RWPE2 (cell line): ENCODE data around the gene BMP7.
A peak's percentile ranks its signal among the peaks of the same experiment; 100 is the strongest.

Source experiments
- ATAC-seq: fragments of 200-7000 bp; cut with Tn5 transposase; 3 replicates; pipeline ENCODE4 v1.9.1; 2021; ENCODE audit warnings: low read depth
- DNase-seq: peaks from one replicate; pipeline ENCODE4 v3.0.0-alpha.2; 2020; ENCODE audit warnings: low spot score
- H3K27ac ChIP-seq: fragments of 450-650 bp; 2 replicates; pipeline ENCODE4 v1.5.1; 2017; ENCODE audit warnings: mild to moderate bottlenecking; ENCODE audit not compliant: poor library complexity, severe bottlenecking
- H3K27me3 ChIP-seq: fragments of 250-450 bp; sonication (Bioruptor Pico); 2 replicates; pipeline ENCODE4 v1.5.1; 2021; ENCODE audit warnings: mild to moderate bottlenecking, moderate library complexity; ENCODE audit not compliant: insufficient read depth, poor library complexity, severe bottlenecking
- H3K36me3 ChIP-seq: fragments of 250-450 bp; sonication (Bioruptor Pico); 2 replicates; pipeline ENCODE4 v1.5.1; 2020; ENCODE audit warnings: low read depth, mild to moderate bottlenecking, moderate library complexity
- H3K4me1 ChIP-seq: fragments of 250-450 bp; sonication (Bioruptor Pico); 2 replicates; pipeline ENCODE4 v1.5.1; 2021; ENCODE audit warnings: mild to moderate bottlenecking, moderate library complexity; ENCODE audit not compliant: insufficient read depth, poor library complexity, severe bottlenecking
- H3K4me3 ChIP-seq: fragments of 250-450 bp; sonication (Bioruptor Pico); 2 replicates; pipeline ENCODE4 v1.5.1; 2021; ENCODE audit warnings: mild to moderate bottlenecking, moderate library complexity; ENCODE audit not compliant: severe bottlenecking
- H3K9me3 ChIP-seq: fragments of 250-450 bp; sonication (Bioruptor Pico); 2 replicates; pipeline ENCODE4 v1.5.1; 2021; ENCODE audit warnings: mild to moderate bottlenecking, moderate library complexity; ENCODE audit not compliant: severe bottlenecking
- TF ChIP-seq, protein P1 (sequence below): fragments of 450-650 bp; IDR thresholded peaks from one replicate; pipeline ENCODE4 v1.5.1; 2017; ENCODE audit warnings: mild to moderate bottlenecking, moderate library complexity; ENCODE audit not compliant: poor library complexity, severe bottlenecking

The BMP7 gene

DNA sequence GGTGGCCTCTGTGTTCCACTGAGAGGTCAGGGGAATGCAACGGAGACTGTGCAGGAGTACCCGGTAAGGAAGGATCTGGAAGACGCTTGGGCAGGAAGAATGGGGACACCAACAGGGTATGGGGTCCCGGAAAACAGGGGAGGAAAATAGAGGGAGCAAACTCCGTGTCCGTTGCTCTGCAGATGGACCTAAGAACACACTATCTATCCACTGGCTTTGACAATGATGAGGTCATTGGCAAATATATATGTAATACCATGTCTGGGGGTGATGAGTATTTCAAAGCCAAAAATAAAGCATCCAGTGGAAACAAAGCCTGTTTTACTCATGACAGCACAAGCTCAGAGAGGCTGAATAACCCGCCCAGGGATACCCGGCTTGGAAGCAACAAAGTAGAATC is 80.2 kb downstream of the BMP7 start:
- no peaks in the 10 kb centered on the region for H3K27me3 ChIP-seq
- H3K36me3 ChIP-seq = no peaks in the 10 kb centered on the region
- H3K9me3 ChIP-seq = no peaks in the 10 kb centered on the region
- H3K27ac ChIP-seq = no peak overlapping the region
- TF ChIP-seq, protein P1, sequence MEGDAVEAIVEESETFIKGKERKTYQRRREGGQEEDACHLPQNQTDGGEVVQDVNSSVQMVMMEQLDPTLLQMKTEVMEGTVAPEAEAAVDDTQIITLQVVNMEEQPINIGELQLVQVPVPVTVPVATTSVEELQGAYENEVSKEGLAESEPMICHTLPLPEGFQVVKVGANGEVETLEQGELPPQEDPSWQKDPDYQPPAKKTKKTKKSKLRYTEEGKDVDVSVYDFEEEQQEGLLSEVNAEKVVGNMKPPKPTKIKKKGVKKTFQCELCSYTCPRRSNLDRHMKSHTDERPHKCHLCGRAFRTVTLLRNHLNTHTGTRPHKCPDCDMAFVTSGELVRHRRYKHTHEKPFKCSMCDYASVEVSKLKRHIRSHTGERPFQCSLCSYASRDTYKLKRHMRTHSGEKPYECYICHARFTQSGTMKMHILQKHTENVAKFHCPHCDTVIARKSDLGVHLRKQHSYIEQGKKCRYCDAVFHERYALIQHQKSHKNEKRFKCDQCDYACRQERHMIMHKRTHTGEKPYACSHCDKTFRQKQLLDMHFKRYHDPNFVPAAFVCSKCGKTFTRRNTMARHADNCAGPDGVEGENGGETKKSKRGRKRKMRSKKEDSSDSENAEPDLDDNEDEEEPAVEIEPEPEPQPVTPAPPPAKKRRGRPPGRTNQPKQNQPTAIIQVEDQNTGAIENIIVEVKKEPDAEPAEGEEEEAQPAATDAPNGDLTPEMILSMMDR = no peak
- H3K4me3 ChIP-seq = no peak overlapping the region
- DNase-seq (no peak), ATAC-seq (no peak)
- H3K4me1 ChIP-seq = no peaks in the 10 kb centered on the region

DNA sequence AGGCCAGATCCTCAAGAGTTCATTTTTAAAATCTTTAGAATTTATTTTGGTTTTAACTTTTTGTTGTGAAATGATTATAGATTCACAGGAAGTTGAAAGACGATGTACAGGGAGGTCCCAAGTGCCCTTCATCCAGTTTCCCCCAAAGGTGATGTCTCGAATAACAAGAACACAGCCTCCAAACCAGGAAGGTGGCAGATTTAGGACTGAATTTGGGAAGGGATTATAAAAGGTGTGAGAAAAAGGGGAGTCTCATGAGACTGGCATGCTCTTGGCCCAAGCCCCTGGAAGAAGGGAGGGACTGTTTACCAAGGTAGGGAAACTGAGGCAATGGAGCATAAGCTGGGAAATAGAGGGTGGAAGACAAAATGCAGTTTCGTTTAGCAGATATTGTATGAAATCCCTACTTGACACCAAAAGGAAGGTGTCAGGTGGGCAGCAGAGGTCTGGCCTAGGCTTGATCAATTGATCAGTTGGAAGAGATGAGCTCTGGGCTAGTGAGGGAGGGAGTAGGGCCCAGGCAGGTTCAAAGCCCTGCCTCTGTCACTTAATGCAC is 81.2 kb downstream of the BMP7 start:
- no peak for ATAC-seq
- Histone ChIP-seq H3K9me3 (no peaks in the 10 kb centered on the region), H3K27me3 (no peaks in the 10 kb centered on the region), H3K4me3 (no peak overlapping the region), H3K27ac (no peak overlapping the region), H3K4me1 (no peaks in the 10 kb centered on the region), H3K36me3 (no peaks in the 10 kb centered on the region)
- no peak for DNase-seq
- TF ChIP-seq, protein P1 = no peak

DNA sequence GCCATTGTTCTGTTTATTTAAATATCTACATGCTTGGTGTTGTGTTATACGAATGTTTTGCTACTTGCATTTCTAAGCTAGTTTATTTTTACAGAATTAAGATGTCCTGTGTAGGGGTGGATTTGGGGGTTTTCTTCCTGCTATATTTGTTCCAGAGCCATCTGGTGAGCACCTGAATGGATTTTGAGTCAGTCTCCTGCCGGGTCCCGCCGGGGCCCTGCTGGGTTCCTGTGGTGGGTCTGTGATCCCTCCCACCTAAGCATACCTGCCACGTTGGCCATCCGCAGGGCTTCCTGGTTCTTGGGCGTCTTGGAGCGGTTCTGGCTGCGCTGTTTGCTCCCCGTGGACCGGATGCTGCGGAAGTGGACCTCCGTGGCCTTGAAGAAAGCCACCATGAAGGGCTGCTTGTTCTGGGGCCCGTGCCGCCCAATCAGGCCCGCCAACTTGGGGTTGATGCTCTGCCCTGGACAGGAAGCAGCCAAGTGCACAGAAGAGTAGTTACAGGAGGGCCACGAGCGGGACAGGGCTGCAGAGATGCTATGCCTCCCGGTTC is 82.9 kb downstream of the BMP7 start:
- H3K27ac ChIP-seq = no peak overlapping the region
- H3K4me3 ChIP-seq = no peak overlapping the region
- H3K9me3 ChIP-seq = no peaks in the 10 kb centered on the region
- H3K36me3 ChIP-seq = no peaks in the 10 kb centered on the region
- H3K27me3 ChIP-seq = no peaks in the 10 kb centered on the region
- ATAC-seq (no peak), DNase-seq (no peak)
- peaks cover 10% of the 10 kb centered on the region for H3K4me1 ChIP-seq
- TF ChIP-seq, protein P1 = no peak

DNA sequence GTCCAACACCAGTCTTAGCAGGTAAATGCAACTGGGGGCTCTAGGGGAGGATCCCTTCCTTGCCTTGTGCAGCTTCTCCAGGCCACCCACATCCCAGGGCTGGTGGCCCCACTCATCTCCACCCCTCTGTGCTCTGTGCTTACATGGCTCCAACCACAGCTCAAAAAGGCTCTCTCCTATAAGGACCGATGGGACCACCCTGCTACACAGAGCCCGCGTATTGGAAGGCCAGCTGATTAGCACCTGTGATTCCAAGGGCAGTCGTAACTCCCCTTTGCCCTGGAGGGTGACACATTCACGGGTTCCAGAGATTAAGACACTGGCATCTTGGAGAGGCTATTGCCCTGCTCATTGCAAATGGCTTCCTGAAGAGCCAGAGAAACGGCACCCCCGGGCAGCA is 84.8 kb downstream of the BMP7 start:
- no peak for DNase-seq
- Histone ChIP-seq H3K9me3 (no peaks in the 10 kb centered on the region), H3K36me3 (no peaks in the 10 kb centered on the region), H3K27me3 (no peaks in the 10 kb centered on the region), H3K4me1 (peaks cover 10% of the 10 kb centered on the region), H3K27ac (no peak overlapping the region), H3K4me3 (no peak overlapping the region)
- TF ChIP-seq, protein P1 = no peak
- no peak for ATAC-seq

DNA sequence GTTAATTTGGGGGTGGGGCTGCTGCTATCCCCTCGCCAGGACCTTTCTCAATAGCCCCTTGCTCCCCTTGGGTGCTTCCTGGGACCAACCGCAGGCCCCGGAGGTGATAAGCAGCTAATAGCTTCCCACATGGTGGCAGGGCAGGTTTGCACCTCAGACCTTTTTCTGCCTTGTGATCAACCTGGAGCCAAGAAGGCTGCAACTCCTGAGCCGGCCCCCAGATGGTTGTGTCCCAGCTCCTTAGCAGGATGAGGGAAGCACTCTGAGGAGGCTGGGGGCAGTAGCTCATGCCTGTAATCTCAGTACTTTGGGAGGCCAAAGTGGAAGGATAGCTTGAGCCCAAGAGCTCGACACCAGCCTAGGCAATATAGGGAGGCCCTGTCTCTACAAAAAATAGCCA is 85.5 kb downstream of the BMP7 start:
- Histone ChIP-seq H3K4me3 (no peak overlapping the region), H3K36me3 (no peaks in the 10 kb centered on the region), H3K27ac (no peak overlapping the region), H3K4me1 (peaks cover 10% of the 10 kb centered on the region), H3K9me3 (no peaks in the 10 kb centered on the region), H3K27me3 (no peaks in the 10 kb centered on the region)
- TF ChIP-seq, protein P1 = peak; percentile 32
- DNase-seq (no peak), ATAC-seq (peak; percentile 28; the same call in 1 of the 3 replicates)
